Hematopoietic multipotent progenitor cell treated with erythropoietin and hydrocortisone succinate and interleukin-3 and kit ligand, for 15 days (in vitro differentiated cells): ENCODE results near the gene APOF.
"Not testable (repeated sequence)": the region's sequence is repeated elsewhere in the genome, so short reads cannot be mapped to it uniquely, and the experiment has no call there.

Source experiments
- DNase-seq: peaks from one replicate; pipeline ENCODE4 v3.0.0-alpha.2; 2015; ENCODE audit warnings: low spot score

APOF gene

GRCh38 chr12:56373515-56373914 lies 10.9 kb upstream of the APOF start:
- DNase-seq, result no peak

GRCh38 chr12:56366948-56367347 lies 4.3 kb upstream of the APOF start:
- no peak for DNase-seq

GRCh38 chr12:56361487-56362129 lies 1.0 kb downstream of the APOF start:
- DNase-seq, result no peak

DNA sequence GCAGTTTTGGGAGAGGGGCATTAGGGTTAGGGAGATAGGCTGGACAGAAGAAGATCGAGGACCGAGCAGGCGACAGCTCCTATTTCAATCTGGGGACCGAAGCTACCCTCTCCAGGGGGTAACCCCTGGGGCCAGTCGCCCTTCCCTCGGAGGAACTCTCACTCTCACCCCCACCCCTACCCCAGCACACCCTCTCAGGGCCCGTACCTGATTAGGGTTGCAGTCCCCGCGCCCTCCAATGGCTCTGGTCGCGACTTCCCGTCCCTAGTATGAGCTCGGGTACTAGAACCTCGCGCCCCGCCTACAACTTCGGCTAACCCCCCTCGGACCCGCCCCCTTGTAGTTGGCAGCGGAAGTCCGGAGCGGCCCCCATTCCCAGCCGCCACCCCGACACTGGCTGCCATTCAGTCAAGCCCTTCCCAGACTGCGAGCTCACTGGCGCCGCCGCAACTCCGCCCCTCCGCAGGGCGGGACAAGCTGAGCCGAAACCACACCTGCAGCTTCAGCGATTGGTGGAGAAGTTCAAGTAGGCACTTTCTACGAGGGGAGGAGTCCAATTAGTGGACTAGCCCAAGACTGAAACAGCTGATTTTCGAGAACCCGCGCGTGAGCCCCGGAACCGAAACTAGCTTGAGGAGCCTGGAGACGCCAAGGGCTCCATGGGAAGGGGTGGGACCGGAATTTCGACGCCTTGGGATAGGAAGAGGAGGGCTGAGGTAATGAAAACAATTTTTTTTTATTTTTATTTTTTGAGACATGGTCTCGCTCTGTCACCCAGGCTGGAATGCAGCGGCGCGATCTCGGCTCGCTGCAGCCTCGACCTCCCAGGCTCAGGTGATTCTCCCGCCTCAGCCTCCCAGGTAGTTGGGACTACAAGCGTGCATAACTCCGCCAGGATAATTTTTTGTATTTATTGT lies 2.5 kb downstream of the APOF start, which contains the start of gene STAT2:
TSS of gene STAT2 (minus strand) at position 257 of the 917 bp plus-strand sequence. CDS start 3,536 bp downstream, outside the sequence.
- DNase-seq, result peak; percentile 99

DNA sequence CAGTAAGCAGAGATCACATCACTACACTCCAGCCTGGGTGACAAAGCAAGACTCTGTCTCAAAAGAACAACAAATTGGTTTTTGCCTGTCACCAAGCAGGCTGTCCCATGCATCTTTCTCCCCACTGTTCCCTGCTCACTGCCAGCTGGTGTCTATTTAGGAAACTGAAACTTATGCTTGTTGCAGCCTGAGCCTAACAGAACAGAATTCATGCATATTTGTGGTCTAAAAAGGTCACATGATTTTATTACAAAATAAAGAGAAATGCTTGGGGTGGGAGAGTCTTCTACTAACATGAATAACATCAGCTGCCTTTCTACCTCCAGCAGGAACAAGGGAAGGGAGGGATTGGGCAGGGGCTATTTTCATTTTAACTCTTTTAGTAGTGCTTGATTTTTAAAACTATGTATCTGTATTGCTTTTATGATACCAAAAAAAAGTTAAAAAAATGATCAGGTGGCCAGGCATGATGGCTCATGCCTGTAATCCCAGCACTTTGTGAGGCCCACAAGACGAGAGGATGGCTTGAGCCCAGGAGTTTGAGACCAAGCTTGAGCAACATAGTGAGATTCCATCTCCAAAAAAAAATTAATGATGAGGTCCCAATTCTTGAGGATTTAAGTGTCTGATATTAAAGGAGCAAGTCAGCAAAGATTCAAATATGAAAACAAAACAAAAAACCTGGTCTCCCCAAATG lies 3.7 kb downstream of the APOF start:
- DNase-seq, result no peak

- DNase-seq, result no peak
Measured at GRCh38 chr12:56351325-56351724, 11.3 kb downstream of the APOF start.

DNA sequence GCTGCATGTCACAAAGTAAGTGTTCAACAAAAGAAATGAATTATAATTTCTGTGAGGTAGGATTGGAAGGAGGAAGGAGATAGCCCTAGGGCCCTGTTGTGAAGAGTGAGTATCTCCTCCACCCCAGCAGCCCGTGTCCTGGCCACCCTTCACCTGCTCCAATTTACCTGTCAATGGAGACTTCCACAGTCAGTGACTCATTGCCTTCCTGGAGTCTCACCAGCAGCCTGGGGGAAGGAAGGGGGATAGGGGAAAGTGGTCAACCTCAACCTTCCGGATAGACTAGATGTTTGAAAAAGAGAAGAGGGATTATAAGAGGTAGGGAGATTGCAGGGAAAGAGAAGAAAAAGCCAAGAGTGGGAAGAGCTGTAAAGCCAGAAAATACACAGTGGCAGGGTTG lies 12.0 kb downstream of the APOF start:
- no peak for DNase-seq

DNA sequence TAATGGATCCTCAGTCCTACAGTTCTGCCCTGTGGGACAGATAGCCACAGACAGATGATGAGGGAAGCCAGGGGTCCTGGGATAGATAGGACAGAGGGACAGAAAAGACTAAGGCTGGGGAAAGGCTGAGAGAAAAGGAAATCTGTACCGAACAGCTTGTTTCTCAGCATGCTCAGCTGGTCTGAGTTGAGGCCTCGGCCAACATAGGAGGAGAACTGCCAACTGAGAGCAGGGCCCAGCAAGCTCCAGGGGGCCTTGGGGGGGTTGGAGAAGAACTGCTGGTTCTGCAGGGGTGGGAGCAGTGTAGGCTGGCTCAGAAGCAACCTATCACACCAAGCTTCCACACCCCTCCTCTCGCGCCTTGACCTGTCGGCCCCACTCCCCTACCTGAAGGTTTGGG lies 13.9 kb downstream of the APOF start:
- no peak for DNase-seq

GRCh38 chr12:56347255-56347654 lies 15.4 kb downstream of the APOF start:
- DNase-seq, result not testable (repeated sequence)

DNA sequence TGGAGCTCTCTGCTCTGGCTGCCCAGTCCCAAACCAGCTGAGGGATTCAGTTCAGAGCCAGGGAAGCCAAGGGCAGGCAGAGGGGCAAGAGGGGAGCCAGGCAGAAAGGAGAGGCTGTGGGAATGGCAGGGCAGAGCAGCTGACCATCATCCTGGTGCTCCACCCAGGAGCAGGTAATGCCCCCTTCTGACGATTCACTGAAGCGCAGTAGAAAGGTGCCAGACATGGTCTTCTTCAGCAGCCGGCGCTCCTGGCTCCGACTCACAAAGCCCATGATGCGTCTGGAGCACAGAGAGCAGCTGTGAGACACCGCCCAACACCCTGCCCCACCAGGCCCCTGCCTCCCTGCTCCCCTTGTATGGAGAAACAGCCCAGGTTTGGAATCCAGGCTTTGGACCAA lies 16.0 kb downstream of the APOF start:
- no peak for DNase-seq

DNA sequence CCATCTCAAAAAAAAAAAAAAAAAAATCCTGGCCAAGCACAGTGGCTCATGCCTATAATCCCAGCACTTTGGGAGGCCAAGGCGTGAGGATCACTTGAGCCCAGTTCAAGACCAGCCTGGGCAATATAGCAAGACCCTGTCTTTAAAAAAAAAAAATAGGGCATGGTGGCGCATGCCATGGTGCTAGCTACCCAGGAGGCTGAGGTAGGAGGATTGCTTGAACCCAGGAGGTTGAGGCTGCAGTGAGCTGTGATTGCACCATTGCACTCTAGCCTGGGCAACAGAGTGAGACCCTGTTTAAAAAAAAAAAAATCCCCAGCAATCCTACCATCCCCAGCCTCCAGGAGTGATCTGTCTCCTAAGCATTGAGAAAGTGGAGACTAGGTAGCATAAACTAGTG lies 20.4 kb downstream of the APOF start:
- not testable (repeated sequence) for DNase-seq

DNA sequence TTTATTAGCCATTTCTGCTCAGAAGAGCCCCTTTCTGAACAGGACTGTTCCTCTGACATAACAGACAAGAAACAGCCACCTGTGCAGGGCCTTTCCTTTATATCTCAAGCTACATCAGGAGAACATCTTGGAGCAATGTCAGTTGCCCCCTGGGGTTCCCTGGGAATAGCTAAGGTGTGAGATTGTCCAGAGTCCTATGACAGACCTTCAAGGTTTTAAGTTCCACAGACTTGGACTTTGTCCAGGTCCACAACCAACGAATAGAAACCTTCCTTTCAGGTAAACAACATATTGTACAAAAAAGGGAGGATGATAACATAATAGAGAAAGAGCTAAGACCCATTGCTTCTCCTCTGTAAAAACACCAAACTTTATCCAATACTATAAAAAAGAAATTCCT lies 21.0 kb downstream of the APOF start:
- no peak for DNase-seq

DNA sequence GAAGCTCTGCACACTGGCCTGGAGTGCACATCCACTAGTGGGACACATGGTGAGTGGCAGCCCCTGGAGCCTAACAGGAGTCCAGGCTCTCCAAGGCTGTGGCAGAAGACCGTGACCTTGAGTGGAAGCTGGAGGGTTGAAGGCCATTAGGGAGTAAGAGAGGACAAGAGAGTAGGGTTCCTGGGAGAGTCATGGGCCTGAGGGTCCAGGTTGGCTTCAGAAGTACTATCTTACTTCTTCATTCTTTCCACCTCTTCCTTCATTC lies 23.6 kb downstream of the APOF start:
- DNase-seq, result no peak

- DNase-seq, result no peak
Measured at GRCh38 chr12:56338308-56339157, 24.1 kb downstream of the APOF start, which contains the start of gene IL23A. Gene IL23A, plus strand, starts transcription at chr12:56338884. Its CDS starts 161 bp downstream, at chr12:56339045.

GRCh38 chr12:56337753-56338251 lies 24.9 kb downstream of the APOF start:
- no peak for DNase-seq

- no peak for DNase-seq
Measured at GRCh38 chr12:56336361-56337167, 26.1 kb downstream of the APOF start.

GRCh38 chr12:56335527-56335926 lies 27.1 kb downstream of the APOF start:
- DNase-seq, result not testable (repeated sequence)

DNA sequence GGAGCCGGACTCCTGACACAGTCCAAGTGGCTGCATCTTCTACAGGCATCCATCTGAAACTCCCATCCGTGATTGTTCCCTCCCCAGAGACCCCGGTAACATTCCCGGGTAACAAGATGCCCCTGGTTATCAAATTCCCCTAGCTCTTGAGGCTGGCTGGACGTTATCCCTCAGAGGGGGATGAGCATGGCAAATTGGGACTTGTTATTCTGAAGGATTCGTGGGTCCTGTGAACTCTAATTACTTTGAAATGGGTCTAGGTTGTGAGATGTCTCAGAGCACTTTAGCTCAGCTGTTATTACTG lies 28.2 kb downstream of the APOF start:
- no peak for DNase-seq

DNA sequence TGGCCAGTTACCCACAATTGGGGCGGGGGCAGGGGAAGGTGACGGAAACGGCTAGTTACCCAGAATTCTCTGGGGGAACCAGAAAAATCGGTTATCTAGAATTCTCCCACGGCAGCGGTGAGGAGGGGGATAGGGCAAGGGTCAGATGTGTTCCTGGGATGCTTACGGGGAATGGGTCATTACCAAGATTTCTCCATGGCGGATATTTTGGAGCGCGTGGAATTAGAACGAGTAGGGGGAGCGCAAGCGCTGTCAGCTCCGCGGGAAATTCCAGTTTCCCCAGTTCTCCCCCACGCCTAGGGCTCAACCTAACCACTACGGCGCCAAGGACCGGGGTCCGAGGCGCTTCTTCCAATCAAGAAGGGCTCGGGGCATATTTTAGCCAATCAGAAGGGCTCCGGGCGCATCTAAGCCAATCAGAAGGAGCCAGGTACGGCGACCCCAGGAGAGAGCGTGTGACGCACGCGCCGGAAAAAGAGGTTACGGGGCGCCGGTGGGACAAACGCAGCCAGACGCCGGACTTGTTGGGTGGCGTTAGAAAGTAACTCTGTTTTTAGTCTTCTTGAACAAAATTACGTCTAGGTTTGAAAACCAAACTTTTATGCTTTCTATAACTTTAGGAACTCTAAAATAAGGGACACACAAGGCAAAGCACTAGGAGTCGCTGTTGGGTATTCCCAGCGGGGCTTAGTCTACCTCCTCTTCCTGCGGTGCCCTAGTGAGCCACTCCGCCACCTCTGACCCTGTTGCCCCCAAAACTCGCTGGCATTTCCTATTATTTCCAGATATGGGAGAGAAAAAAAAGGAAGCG lies 28.8 kb downstream of the APOF start, which contains the start of gene PAN2:
TSS of gene PAN2 (minus strand) at position 322 of the 811 bp plus-strand sequence. CDS start 906 bp downstream, outside the sequence.
- DNase-seq, result peak; percentile 93

DNA sequence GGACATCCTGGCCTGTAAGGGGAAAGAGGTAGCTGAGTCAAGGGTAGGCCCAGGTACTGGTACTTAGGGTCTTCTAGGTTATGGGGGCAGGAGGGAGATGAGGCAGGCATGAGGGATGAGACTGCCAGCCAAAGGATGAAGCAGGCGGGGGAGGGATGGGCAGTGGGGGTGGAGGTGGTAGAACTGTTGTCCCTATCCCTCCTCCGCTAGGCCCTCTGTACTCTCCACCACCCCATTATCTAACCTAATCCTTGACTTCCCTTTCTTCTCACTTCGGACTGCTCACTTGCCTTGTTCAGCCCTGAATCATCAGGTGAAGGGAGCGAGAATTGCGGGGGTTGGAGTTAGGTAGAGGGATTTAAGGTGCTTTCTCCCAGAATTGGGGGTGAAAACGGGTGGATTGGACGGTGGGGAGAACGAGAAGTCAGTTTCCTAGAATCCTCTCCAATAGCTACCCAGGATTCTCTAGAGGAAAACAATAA lies 29.4 kb downstream of the APOF start:
- no peak for DNase-seq
